Stimulated activated CD4-positive, alpha-beta T cell treated with anti-CD3 and anti-CD28 coated beads, Interleukin-12 subunit alpha, Interleukin-12 subunit beta, amount 100 ng/mL, for 4 hours (primary cell): ENCODE measurements around the gene HNMT.
"Not testable (repeated sequence)": the region's sequence is repeated elsewhere in the genome, so short reads cannot be mapped to it uniquely, and the experiment has no call there.

Experiments
- DNase-seq: peaks from one replicate; pipeline ENCODE4 v3.0.0-alpha.2; 2020

Gene HNMT

GRCh38 chr2:137977790-137978189 is 13.5 kb downstream of the HNMT start:
- no peak for DNase-seq

GRCh38 chr2:137980459-137980858 is 16.2 kb downstream of the HNMT start:
- DNase-seq: no peak

DNA sequence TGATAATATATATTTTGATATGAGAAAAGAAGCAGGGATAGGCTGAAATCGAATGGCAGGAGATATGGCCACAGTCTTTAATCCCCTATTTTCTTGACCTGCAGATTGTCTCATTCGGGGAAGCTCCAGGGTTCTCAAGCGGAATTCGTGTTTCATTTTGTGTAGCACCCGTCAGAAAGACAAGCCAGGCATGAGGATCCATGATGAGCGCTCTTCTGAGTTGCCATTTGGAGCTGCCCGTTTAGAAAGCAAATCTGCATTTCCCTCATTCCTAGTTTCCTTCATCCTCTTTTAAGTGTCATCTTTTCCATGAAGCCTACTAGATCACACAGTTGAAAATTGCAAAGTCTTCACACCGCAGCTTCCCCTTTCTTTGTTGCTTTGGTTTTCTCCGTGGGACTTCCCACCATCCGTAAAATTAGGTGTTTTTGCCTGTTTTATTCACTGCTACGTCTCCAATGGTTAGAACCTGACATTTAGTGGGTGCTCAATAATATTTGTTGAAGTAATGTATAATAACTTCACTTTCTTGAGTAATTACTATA is 16.9 kb downstream of the HNMT start:
- DNase-seq: no peak

- no peak for DNase-seq
Observed at GRCh38 chr2:137983581-137983980, 19.3 kb downstream of the HNMT start.

- DNase-seq: no peak
Observed at GRCh38 chr2:137986268-137986667, 22.0 kb downstream of the HNMT start.

GRCh38 chr2:137987011-137987410 is 22.7 kb downstream of the HNMT start:
- no peak for DNase-seq

- DNase-seq: no peak
Observed at GRCh38 chr2:137991078-137991477, 26.8 kb downstream of the HNMT start.

- no peak for DNase-seq
Observed at GRCh38 chr2:137992039-137992646, 27.9 kb downstream of the HNMT start.

DNA sequence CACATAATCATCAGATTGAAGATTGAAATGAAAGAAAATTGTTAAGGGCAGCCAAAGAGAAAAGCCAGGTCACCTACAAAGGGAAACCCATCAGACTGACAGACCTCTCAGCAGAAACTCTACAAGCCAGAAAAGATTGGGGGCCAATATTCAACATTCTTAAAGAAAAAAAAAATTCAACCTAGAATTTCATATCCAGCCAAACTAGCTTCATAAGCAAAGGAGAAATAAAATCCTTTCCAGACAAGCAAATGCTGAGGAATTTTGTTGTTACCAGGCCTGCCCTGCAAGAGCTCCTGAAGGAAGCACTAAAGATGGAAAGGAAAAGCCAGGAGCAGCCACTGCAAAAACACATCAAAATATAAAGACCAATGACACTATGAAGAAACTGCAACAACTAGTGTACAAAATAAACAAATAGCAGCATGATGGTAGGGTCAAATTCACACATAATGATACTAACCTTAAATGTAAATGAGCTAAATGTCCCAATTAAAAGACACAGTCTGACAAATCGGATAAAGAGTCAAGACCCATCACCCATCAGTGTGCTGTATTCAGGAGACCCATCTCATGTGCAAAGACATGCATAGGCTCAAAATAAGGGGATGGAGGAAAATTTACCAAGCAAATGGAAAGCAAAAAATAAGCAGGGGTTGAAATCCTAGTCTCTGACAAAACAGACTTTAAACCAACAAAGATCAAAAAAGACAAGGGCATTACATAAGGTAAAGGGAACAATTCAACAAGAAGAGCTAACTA is 29.6 kb downstream of the HNMT start:
- not testable (repeated sequence) for DNase-seq

- DNase-seq: not testable (repeated sequence)
Observed at GRCh38 chr2:137995368-137995767, 31.1 kb downstream of the HNMT start.

DNA sequence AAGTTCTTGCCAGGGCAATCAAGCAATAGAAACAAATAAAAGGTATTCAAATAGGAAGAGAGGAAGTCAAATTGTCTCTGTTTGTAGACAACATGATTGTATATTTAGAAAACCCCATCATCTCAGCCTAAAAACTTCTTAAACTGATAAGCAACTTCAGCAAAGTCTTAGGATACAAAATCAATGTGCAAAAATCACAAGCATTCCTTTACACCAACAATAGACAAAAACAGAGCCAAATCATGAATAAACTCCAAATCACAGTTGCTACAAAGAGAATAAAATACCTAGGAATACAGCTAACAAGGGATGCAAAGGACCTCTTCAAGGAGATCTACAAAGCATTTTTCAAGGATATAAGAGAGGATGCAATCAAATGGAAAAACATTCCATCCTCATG is 31.9 kb downstream of the HNMT start:
- DNase-seq: not testable (repeated sequence)

- DNase-seq: no peak
Observed at GRCh38 chr2:137997733-137998132, 33.5 kb downstream of the HNMT start.

GRCh38 chr2:137998503-137998902 is 34.2 kb downstream of the HNMT start:
- DNase-seq: no peak

GRCh38 chr2:137999273-137999672 is 35.0 kb downstream of the HNMT start:
- DNase-seq: no peak

GRCh38 chr2:138000009-138000408 is 35.7 kb downstream of the HNMT start:
- DNase-seq: no peak

DNA sequence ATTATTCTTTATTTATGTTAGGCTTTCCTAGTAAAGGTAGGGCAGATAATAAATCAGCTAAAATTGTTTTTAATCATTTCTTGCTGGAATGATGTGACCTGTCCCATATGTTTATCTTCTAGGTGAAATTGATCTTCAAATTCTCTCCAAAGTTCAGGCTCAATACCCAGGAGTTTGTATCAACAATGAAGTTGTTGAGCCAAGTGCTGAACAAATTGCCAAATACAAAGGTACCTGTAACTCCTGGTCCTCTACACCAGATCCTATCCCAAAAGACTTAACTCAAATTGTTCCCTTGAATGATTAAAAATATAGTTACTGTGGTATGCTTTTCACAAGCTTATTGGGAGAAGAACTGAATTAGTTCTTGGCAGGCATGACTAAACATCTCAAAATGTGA is 36.5 kb downstream of the HNMT start:
- DNase-seq: no peak

DNA sequence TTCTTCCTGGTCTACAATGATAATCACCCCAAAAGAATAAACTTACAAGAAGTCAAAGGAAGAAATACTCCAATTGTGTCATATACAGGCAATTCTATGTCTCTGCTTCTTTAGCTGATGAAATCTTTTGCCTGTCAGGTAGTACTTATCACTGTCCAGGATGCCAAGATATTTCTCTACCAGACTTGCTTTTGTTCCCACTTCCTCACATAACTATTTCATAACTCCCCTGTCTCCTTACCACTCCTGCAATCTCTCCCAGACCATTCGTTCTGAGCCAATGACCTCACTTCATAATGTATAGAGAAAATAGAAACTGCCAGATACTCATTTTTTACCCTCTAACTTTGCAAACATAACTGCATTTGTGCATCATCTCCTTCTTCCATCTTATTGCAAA is 39.1 kb downstream of the HNMT start:
- no peak for DNase-seq

DNA sequence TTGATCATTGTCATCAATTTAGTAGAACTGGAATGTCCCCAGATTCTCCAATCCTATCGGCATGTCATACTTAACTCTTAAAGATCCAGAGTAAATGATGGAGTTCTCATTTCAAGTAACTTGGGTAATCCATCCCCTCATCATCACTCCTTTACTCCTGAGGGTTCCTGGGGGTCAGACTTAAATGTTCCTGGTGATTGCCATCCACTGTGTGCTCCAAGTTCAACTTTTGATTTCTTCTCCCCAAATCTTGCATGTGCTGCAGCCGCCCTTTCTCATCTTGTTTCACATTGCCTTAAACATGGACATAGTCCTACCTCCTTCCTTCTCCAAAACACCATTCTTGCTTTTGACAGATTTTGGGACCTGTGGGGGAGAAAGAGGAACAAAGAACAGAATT is 43.2 kb downstream of the HNMT start:
- no peak for DNase-seq

DNA sequence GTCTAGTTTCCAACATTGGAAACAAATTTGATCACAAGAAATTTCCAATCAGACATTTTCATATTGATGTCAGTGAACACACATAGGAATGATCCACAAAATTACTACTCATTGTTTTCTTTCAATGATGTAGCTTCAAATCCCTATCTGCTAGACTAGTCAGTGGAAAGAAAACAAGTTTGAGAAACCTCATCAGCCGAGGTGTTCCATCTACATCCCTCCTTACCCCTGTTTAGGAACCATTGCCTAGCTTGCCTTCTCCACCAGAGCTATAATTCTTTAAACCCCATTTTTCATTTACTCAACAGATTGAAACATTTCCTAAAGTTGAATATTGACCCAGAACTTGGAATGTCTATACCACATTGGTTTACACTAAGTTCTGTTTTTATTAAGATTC is 45.3 kb downstream of the HNMT start:
- no peak for DNase-seq

- no peak for DNase-seq
Observed at GRCh38 chr2:138010890-138011289, 46.6 kb downstream of the HNMT start.

DNA sequence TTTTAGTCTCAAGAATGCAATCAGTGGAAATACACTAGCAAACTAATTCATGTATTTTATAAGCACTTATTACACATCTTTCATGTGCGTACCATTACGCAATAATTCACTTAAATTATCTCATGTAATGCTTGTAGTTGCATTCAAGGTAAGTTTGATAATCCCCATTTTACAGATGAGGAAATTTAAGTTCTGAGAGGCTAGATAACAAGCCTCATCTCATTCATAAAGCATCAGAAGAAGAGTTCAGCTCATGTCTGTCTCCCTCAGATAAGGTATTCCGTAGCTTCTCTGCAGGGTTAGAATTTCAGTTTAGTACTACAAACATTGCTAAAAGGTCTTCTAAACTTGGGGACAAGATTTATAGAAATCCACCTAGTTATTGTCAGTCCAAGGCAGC is 47.8 kb downstream of the HNMT start:
- no peak for DNase-seq

GRCh38 chr2:138012968-138013367 is 48.7 kb downstream of the HNMT start:
- DNase-seq: no peak

DNA sequence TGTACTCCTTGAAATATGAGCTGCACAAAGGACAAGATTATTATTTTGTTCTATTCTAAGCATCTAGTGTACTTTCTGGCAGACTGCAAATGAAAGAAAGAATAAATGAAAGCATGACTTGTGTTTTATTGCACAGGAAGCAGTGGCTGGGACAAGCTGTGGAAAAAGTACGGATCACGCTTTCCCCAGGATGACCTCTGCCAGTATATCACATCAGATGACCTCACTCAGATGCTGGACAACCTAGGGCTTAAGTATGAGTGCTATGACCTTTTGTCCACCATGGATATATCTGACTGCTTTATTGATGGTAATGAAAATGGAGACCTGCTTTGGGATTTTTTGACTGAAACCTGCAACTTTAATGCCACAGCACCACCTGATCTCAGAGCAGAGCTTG is 49.4 kb downstream of the HNMT start:
- DNase-seq: no peak

GRCh38 chr2:138015494-138015893 is 51.2 kb downstream of the HNMT start:
- DNase-seq: no peak
